GM21723 (cell line): ENCODE measurements around the gene TSPAN11.

ENCODE experiments used
- ATAC-seq: cut with Tn5 transposase; IDR thresholded peaks from one replicate; pipeline ENCODE4 v1.9.1; 2021; ENCODE audit warnings: mild to moderate bottlenecking, moderate library complexity; ENCODE audit not compliant: unreplicated experiment

The TSPAN11 gene

DNA sequence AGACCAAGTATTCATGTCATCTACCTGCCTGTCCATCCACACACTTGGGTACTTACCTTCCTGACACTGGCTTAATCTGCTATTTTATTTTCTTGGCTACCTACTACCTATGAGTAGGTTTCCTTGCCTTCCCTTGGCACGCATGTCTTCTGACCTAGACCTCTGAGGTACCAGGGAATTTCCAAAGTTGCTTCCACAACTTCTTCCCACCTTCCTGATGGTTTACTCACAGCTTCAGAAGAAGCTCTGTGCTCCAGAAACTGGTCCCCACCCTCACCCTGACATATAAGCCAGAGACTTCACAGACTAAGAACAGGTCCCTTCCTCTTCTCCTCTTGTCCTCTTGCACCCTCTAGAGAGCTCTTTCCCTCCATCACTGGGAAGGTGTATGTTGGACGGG lies 111.4 kb downstream of the TSPAN11 start:
- no peak for ATAC-seq

DNA sequence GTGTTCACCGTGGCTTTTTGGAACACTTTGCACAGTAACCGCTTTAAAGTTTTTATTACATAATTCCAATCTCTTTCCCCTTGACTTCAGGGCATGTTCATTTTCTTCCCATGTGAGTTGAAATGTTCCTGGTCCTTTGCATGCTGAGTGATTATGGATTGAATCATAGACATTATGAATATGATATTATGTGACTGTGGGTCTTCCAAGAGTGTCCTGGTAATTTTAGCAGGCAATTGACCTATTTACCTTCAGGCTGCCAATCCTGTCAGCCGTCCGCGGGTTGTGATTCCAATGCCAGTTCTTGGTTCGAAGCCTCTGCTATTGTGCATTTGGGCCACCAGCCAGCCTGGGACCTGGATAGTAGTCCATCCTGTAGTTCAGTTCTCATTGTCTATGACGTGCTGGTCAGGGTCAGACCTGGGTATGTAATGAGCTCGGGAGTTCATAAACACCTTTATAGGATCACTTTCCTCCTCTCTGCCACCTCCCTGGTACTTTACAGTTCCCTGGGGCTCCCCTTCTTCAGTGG lies 114.6 kb downstream of the TSPAN11 start:
- no peak for ATAC-seq
